Body of pancreas (tissue), 4 donors: Measurements from ENCODE around the gene GAST. TPM values are rescaled to one million over a fixed set of nuclear protein-coding genes. Genes with fewer than 3 reads are reported as not detected.
A peak's percentile ranks its signal among the peaks of the same experiment; 100 is the strongest.

Experiments used
- ATAC-seq: fragments of 150-250 bp; one replicate; pipeline ENCODE4 v1.9.1; 2016
- DNase-seq, 4 donors: peaks; one replicate each; pipeline ENCODE4 v3.0.0-alpha.2; 2019
- H3K27ac ChIP-seq, 4 donors: fragments of 200-600 bp; sonication (generic); 1 replicate in 3 of 4; 2 replicates in 1 of 4; pipeline versions ENCODE4 v1.5.1 to v1.6.1; 2016 to 2019; ENCODE audit warnings: mild to moderate bottlenecking in 1 of 4, mixed read lengths in 1 of 4, moderate library complexity in 1 of 4
- H3K27me3 ChIP-seq, 2 donors: fragments of 200-600 bp; sonication (generic); one replicate each; pipeline ENCODE4 v1.6.0; 2016; ENCODE audit warnings: mild to moderate bottlenecking in 1 of 2
- H3K36me3 ChIP-seq, 2 donors: fragments of 200-600 bp; sonication (generic); replicated peaks in 1 of 2; 2 replicates each; pipeline ENCODE4 v1.5.1; 2016; ENCODE audit warnings: low read depth in 2 of 2; ENCODE audit not compliant: insufficient read depth in 1 of 2
- H3K4me1 ChIP-seq: fragments of 200-600 bp; sonication (generic); one replicate; pipeline ENCODE4 v1.6.0; 2016
- H3K4me3 ChIP-seq, 2 donors: fragments of 200-600 bp; sonication (generic); 1 replicate in 1 of 2; 2 replicates in 1 of 2; pipeline ENCODE4 v1.5.1; 2016 to 2019
- H3K9me3 ChIP-seq, 3 donors: fragments of 200-600 bp; sonication (generic); 1 replicate in 2 of 3; 2 replicates in 1 of 3; pipeline ENCODE4 v1.5.1; 2016
- POLR2A ChIP-seq, 3 donors: fragments of 450-650 bp; IDR thresholded peaks; one replicate each; pipeline ENCODE4 v1.6.1; 2016; ENCODE audit warnings: antibody characterized with exemption in 3 of 3, mild to moderate bottlenecking in 2 of 3
- WGBS, 2 donors: methylation state at CpG; one replicate each; pipeline ENCODE4 v1.1.5; 2017; 5-methylcytosine and 5-hydroxymethylcytosine counted together
- intact Hi-C: fragments of 100-400 bp; cut with DNase I; formaldehyde crosslinking; loops from one replicate; pipeline ENCODE4 v1.15.1; 2023
- total RNA-seq, 2 donors: library from RNA; depleted of rRNA; stranded (reverse); fragments of >200 nt; gene quantifications; one replicate each; pipeline ENCODE4 v1.1.0, GENCODE V29; 2016
- TF ChIP-seq, protein P1 (sequence below), 7 experiments: fragments of 450-650 bp in 4 of 7; fragments of 200-600 bp in 3 of 7; sonication (generic) in 3 of 7; IDR thresholded peaks; one replicate each; pipeline ENCODE4 v1.5.1; 2016 to 2019; ENCODE audit warnings: antibody characterized with exemption in 7 of 7

Gene GAST
- total RNA-seq, 2 donors from 2014 or later: not detected

DNA sequence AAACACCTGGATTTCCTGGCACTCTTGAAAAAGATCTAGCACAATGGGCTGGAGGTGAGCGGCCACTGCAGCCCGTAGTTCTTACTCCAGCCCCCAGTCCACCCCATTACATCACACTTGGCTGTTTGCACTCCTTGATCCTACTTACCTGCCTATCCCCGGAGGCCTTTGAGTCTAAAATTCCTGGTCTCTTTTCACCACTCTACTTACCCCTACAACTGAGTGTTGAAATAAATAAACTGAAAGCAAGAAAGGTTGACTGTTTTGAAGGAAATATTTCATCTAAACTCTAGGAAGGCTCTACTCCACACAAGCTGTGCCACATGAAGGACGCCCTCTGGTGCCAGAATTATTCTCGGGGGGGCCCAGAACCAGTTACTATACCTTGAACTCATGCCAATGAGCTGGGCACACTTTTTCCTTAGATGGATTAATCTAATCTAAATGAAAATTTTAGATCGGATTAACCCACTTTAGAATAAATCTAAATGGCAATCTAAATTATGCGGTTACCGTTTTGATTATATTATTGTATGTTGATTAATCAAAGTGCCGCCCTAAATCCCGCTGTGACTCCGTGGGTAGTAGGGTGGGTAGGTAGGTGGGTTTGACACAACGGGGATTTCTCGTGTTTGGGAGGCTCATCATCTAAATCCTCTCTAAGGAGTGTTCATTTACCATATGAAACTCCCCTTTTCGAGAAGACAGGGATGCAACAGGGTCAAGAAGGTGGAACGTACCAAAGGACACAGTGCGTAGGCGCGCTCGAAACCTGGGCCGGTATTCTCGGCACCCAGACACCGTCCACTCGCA lies 24.1 kb upstream of the GAST start:
- Histone ChIP-seq H3K27ac (peak overlapping the region; percentile 98 to 100 (median 100)), H3K36me3 (peaks cover 27 to 33% of the 10 kb centered on the region in 2 donors), H3K4me3 (no peak overlapping the region), H3K9me3 (no peaks in the 10 kb centered on the region), H3K4me1 (peaks cover 36% of the 10 kb centered on the region), H3K27me3 (no peaks in the 10 kb centered on the region)
- intact Hi-C loops: no loop called here
- DNase-seq: peak; percentile 64 to 81 (median 69)
- TF ChIP-seq POLR2A (IDR thresholded peaks at IDR 0.05): no peak
- TF ChIP-seq, protein P1, sequence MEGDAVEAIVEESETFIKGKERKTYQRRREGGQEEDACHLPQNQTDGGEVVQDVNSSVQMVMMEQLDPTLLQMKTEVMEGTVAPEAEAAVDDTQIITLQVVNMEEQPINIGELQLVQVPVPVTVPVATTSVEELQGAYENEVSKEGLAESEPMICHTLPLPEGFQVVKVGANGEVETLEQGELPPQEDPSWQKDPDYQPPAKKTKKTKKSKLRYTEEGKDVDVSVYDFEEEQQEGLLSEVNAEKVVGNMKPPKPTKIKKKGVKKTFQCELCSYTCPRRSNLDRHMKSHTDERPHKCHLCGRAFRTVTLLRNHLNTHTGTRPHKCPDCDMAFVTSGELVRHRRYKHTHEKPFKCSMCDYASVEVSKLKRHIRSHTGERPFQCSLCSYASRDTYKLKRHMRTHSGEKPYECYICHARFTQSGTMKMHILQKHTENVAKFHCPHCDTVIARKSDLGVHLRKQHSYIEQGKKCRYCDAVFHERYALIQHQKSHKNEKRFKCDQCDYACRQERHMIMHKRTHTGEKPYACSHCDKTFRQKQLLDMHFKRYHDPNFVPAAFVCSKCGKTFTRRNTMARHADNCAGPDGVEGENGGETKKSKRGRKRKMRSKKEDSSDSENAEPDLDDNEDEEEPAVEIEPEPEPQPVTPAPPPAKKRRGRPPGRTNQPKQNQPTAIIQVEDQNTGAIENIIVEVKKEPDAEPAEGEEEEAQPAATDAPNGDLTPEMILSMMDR (IDR thresholded peaks at IDR 0.05): peak in 3 of 7 experiments; percentile 11 to 31 (median 14)
- ATAC-seq: no peak
- 3 to 5% methylated on average over 19 to 23 of the region's 23 CpGs for WGBS, 2 donors

GRCh38 chr17:41688641-41689496 lies 23.3 kb upstream of the GAST start, which contains the start of gene EIF1:
Gene EIF1, plus strand, starts transcription at chr17:41688885. Its CDS starts 154 bp downstream, at chr17:41689039.
- peak; percentile 100 for TF ChIP-seq POLR2A (IDR thresholded peaks at IDR 0.05)
- TF ChIP-seq, protein P1 (IDR thresholded peaks at IDR 0.05): peak in 1 of 7 experiments; percentile 28
- Histone ChIP-seq H3K4me3 (peak within 1 kb of the TSS; percentile 41 to 98), H3K27me3 (no peaks in the 10 kb centered on the region), H3K36me3 (peaks cover 31 to 35% of the 10 kb centered on the region in 2 donors), H3K4me1 (peaks cover 36% of the 10 kb centered on the region), H3K27ac (peak within 1 kb of the TSS; percentile 100), H3K9me3 (no peaks in the 10 kb centered on the region)
- intact Hi-C loops: no loop called here
- WGBS, 2 donors: 1 to 4% methylated on average over 9 to 81 of the region's 81 CpGs
- DNase-seq (peak; percentile 99 to 100 (median 100)), ATAC-seq (peak; percentile 91)

DNA sequence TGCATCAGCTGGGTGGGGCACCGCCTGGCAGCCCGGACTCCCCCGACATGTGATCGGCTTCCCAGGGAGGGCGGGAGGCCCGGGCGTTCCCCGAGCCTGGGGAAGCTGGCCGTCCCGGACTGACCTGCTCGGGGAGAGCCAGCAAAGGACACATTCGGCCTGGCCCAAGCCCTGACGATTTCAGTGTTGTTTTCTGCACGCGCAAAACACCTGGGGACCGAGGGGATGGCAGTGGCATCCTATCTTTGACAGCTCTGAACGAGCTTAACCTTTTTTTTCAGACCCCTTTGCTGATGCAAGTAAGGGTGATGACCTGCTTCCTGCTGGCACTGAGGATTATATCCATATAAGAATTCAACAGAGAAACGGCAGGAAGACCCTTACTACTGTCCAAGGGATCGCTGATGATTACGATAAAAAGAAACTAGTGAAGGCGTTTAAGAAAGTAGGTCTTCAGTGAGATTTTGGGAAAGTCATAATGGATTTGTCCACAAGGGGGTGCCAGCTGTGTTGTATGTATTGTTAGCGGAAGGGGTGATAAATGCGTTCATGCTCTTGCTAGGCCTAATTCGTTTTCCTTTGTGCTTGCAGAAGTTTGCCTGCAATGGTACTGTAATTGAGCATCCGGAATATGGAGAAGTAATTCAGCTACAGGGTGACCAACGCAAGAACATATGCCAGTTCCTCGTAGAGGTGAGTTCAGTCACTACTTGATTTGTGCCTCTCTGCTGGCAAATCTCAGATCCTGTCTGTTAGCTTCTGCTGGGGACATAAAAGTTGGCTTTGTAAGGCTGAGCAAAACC lies 22.4 kb upstream of the GAST start:
- 1% methylated on average over 10 to 27 of the region's 27 CpGs for WGBS, 2 donors
- peak; percentile 34 to 51 (median 46) for DNase-seq
- Histone ChIP-seq H3K4me1 (peaks cover 36% of the 10 kb centered on the region), H3K27me3 (no peaks in the 10 kb centered on the region), H3K9me3 (no peaks in the 10 kb centered on the region), H3K27ac (peak overlapping the region; percentile 100), H3K36me3 (peaks cover 31 to 35% of the 10 kb centered on the region in 2 donors), H3K4me3 (peak overlapping the region; percentile 41 to 98)
- no peak for ATAC-seq
- intact Hi-C loops: no loop called here
- no peak for TF ChIP-seq POLR2A (IDR thresholded peaks at IDR 0.05)
- TF ChIP-seq, protein P1 (IDR thresholded peaks at IDR 0.05): peak; percentile 18 to 80 (median 56)

DNA sequence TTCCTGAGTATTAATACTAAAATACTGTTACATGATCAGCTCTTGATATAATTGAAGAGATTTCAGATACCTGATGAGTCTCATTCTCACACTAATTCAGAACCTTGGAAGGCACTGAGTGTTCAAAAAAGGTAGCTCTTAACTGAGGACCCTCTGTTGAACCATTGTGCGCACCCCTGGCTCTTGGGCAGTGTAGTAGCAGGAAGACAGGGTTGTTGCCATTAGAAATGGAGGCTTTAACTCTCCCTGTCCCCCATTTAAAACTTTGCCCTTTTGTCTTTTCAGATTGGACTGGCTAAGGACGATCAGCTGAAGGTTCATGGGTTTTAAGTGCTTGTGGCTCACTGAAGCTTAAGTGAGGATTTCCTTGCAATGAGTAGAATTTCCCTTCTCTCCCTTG lies 21.6 kb upstream of the GAST start:
- Histone ChIP-seq H3K27ac (peak overlapping the region in 3 of 4 donors; percentile 100), H3K27me3 (no peaks in the 10 kb centered on the region), H3K36me3 (peaks cover 31 to 39% of the 10 kb centered on the region in 2 donors), H3K4me1 (peaks cover 36% of the 10 kb centered on the region), H3K4me3 (no peak overlapping the region), H3K9me3 (no peaks in the 10 kb centered on the region)
- intact Hi-C loops: no loop called here
- TF ChIP-seq POLR2A (IDR thresholded peaks at IDR 0.05): no peak
- TF ChIP-seq, protein P1 (IDR thresholded peaks at IDR 0.05): no peak
- 43 to 45% methylated on average over 2 of the region's 2 CpGs for WGBS, 2 donors
- no peak for ATAC-seq
- DNase-seq: no peak
